Immature natural killer cell (primary cell): Measurements from ENCODE around the gene RPLP2. TPM values are rescaled to one million over a fixed set of nuclear protein-coding genes. Genes with fewer than 3 reads are reported as not detected.

ENCODE experiments used
- DNase-seq, 3 donors: peaks; one replicate each; pipeline ENCODE4 v3.0.0; 2022; ENCODE audit warnings: mixed read lengths in 1 of 3
- H3K27ac Mint-ChIP-seq, 6 donors: one replicate each; pipeline ENCODE4 v1.8.0; 2020; ENCODE audit warnings: mixed read lengths in 6 of 6, mild to moderate bottlenecking in 5 of 6, inconsistent platforms in 4 of 6, moderate library complexity in 3 of 6
- H3K27me3 Mint-ChIP-seq, 3 donors: one replicate each; pipeline ENCODE4 v1.8.0; 2020 to 2021; ENCODE audit warnings: low read depth in 3 of 3, mild to moderate bottlenecking in 3 of 3, mixed read lengths in 3 of 3, moderate library complexity in 3 of 3, inconsistent platforms in 1 of 3
- H3K36me3 Mint-ChIP-seq, 3 donors: one replicate each; pipeline ENCODE4 v1.8.0; 2020; ENCODE audit warnings: mixed read lengths in 3 of 3, inconsistent platforms in 2 of 3, mild to moderate bottlenecking in 2 of 3
- H3K4me1 Mint-ChIP-seq, 2 donors: one replicate each; pipeline ENCODE4 v1.8.0; 2020; ENCODE audit warnings: inconsistent platforms in 2 of 2, mild to moderate bottlenecking in 2 of 2, mixed read lengths in 2 of 2, moderate library complexity in 1 of 2
- H3K4me3 Mint-ChIP-seq, 5 donors: one replicate each; pipeline ENCODE4 v1.8.0; 2020; ENCODE audit warnings: mild to moderate bottlenecking in 5 of 5, mixed read lengths in 5 of 5, inconsistent platforms in 3 of 5, moderate library complexity in 3 of 5
- H3K9me3 Mint-ChIP-seq, 6 donors: one replicate each; pipeline ENCODE4 v1.8.0; 2020; ENCODE audit warnings: mild to moderate bottlenecking in 6 of 6, mixed read lengths in 6 of 6, inconsistent platforms in 4 of 6, moderate library complexity in 3 of 6
- polyA plus RNA-seq, 3 donors: library from polyadenylated mRNA; unstranded; fragments of 300-500 nt; fragmentation: Illumina TruSeq; gene quantifications; one replicate each; pipeline ENCODE4 v1.2.3, GENCODE V29; 2021

RPLP2 gene
- polyA plus RNA-seq, 3 donors from 2014 or later, result 640 to 2,076 (median 1,474) TPM

- peaks cover 0 to 5% (median 4%) of the 10 kb centered on the region in 3 donors for H3K36me3 Mint-ChIP-seq
- peaks cover 10 to 18% (median 16%) of the 10 kb centered on the region in 3 donors for H3K27me3 Mint-ChIP-seq
- H3K9me3 Mint-ChIP-seq, result no peaks in the 10 kb centered on the region
- no peak for DNase-seq
- H3K4me1 Mint-ChIP-seq, result peaks cover 0 to 35% of the 10 kb centered on the region in 2 donors
- H3K4me3 Mint-ChIP-seq, result no peak overlapping the region
- H3K27ac Mint-ChIP-seq, result peak overlapping the region in 1 of 6 donors; percentile 45
Observed at GRCh38 chr11:823441-824291, 13.9 kb downstream of the RPLP2 start.

GRCh38 chr11:824292-824880 lies 14.6 kb downstream of the RPLP2 start:
- no peak for DNase-seq
- H3K4me1 Mint-ChIP-seq, result peaks cover 0 to 38% of the 10 kb centered on the region in 2 donors
- peaks cover 10 to 18% (median 16%) of the 10 kb centered on the region in 3 donors for H3K27me3 Mint-ChIP-seq
- no peak overlapping the region for H3K4me3 Mint-ChIP-seq
- H3K36me3 Mint-ChIP-seq, result peaks cover 0 to 5% (median 4%) of the 10 kb centered on the region in 3 donors
- H3K27ac Mint-ChIP-seq, result no peak overlapping the region
- no peaks in the 10 kb centered on the region for H3K9me3 Mint-ChIP-seq

GRCh38 chr11:824942-825341 lies 15.2 kb downstream of the RPLP2 start:
- peaks cover 9 to 18% (median 11%) of the 10 kb centered on the region in 3 donors for H3K27me3 Mint-ChIP-seq
- peak overlapping the region in 1 of 5 donors; percentile 16 for H3K4me3 Mint-ChIP-seq
- H3K36me3 Mint-ChIP-seq, result peaks cover 0 to 5% (median 4%) of the 10 kb centered on the region in 3 donors
- H3K4me1 Mint-ChIP-seq, result peaks cover 0 to 40% of the 10 kb centered on the region in 2 donors
- no peak for DNase-seq
- H3K9me3 Mint-ChIP-seq, result no peaks in the 10 kb centered on the region
- H3K27ac Mint-ChIP-seq, result no peak overlapping the region

GRCh38 chr11:825366-826226 lies 15.8 kb downstream of the RPLP2 start:
- Mint-ChIP-seq H3K36me3 (peaks cover 0 to 5% (median 4%) of the 10 kb centered on the region in 3 donors), H3K27ac (no peak overlapping the region), H3K9me3 (no peaks in the 10 kb centered on the region), H3K27me3 (peaks cover 8 to 18% (median 9%) of the 10 kb centered on the region in 3 donors), H3K4me1 (peaks cover 0 to 35% of the 10 kb centered on the region in 2 donors), H3K4me3 (no peak overlapping the region)
- no peak for DNase-seq

- peaks cover 0 to 29% of the 10 kb centered on the region in 2 donors for H3K4me1 Mint-ChIP-seq
- H3K9me3 Mint-ChIP-seq, result no peaks in the 10 kb centered on the region
- no peak overlapping the region for H3K27ac Mint-ChIP-seq
- peaks cover 5 to 18% (median 8%) of the 10 kb centered on the region in 3 donors for H3K27me3 Mint-ChIP-seq
- peaks cover 0 to 5% (median 4%) of the 10 kb centered on the region in 3 donors for H3K36me3 Mint-ChIP-seq
- H3K4me3 Mint-ChIP-seq, result peak overlapping the region; percentile 72 to 79 (median 75)
- DNase-seq, result no peak
Observed at GRCh38 chr11:826227-826621, 16.5 kb downstream of the RPLP2 start.

GRCh38 chr11:826836-827145 lies 17.0 kb downstream of the RPLP2 start:
- Mint-ChIP-seq H3K4me1 (peaks cover 0 to 25% of the 10 kb centered on the region in 2 donors), H3K27ac (no peak overlapping the region), H3K9me3 (no peaks in the 10 kb centered on the region), H3K4me3 (peak overlapping the region; percentile 72 to 79 (median 75)), H3K27me3 (peaks cover 5 to 18% (median 8%) of the 10 kb centered on the region in 3 donors), H3K36me3 (peaks cover 0 to 5% (median 4%) of the 10 kb centered on the region in 3 donors)
- no peak for DNase-seq

GRCh38 chr11:827146-827896 lies 17.6 kb downstream of the RPLP2 start:
- Mint-ChIP-seq H3K9me3 (no peaks in the 10 kb centered on the region), H3K4me1 (peaks cover 0 to 22% of the 10 kb centered on the region in 2 donors)
- DNase-seq, result no peak

GRCh38 chr11:827897-828192 lies 18.1 kb downstream of the RPLP2 start, which contains the start of gene CRACR2B:
TSS of gene CRACR2B (plus strand) at chr11:827919. CDS start at chr11:828608, 689 bp downstream.
- Mint-ChIP-seq H3K4me1 (peaks cover 0 to 22% of the 10 kb centered on the region in 2 donors), H3K36me3 (peaks cover 0 to 5% (median 4%) of the 10 kb centered on the region in 3 donors), H3K27me3 (peaks cover 5 to 18% (median 8%) of the 10 kb centered on the region in 3 donors), H3K9me3 (no peaks in the 10 kb centered on the region), H3K4me3 (peak within 1 kb of the TSS; percentile 72 to 87 (median 79)), H3K27ac (peak within 1 kb of the TSS in 1 of 6 donors; percentile 80)
- no peak for DNase-seq

More at GRCh38 chr11:827146-827896, 17.6 kb downstream of the RPLP2 start:
- Mint-ChIP-seq H3K27ac (peak overlapping the region in 1 of 6 donors; percentile 80), H3K27me3 (peaks cover 5 to 18% (median 8%) of the 10 kb centered on the region in 3 donors), H3K36me3 (peaks cover 0 to 5% (median 4%) of the 10 kb centered on the region in 3 donors), H3K4me3 (peak overlapping the region; percentile 68 to 87 (median 78))

GRCh38 chr11:828506-829175 lies 18.9 kb downstream of the RPLP2 start:
- DNase-seq, result no peak
- H3K4me3 Mint-ChIP-seq, result peak overlapping the region in 4 of 5 donors; percentile 40 to 87 (median 74)
- no peaks in the 10 kb centered on the region for H3K9me3 Mint-ChIP-seq
- H3K4me1 Mint-ChIP-seq, result peaks cover 0 to 24% of the 10 kb centered on the region in 2 donors
- H3K27ac Mint-ChIP-seq, result no peak overlapping the region
- peaks cover 0 to 5% (median 4%) of the 10 kb centered on the region in 3 donors for H3K36me3 Mint-ChIP-seq
- H3K27me3 Mint-ChIP-seq, result peaks cover 5 to 18% (median 8%) of the 10 kb centered on the region in 3 donors

- H3K4me3 Mint-ChIP-seq, result peak overlapping the region in 4 of 5 donors; percentile 25 to 57 (median 40)
- no peaks in the 10 kb centered on the region for H3K9me3 Mint-ChIP-seq
- DNase-seq, result no peak
- peaks cover 7 to 20% (median 8%) of the 10 kb centered on the region in 3 donors for H3K27me3 Mint-ChIP-seq
- peaks cover 0 to 5% (median 4%) of the 10 kb centered on the region in 3 donors for H3K36me3 Mint-ChIP-seq
- H3K4me1 Mint-ChIP-seq, result peaks cover 0 to 31% of the 10 kb centered on the region in 2 donors
- no peak overlapping the region for H3K27ac Mint-ChIP-seq
Observed at GRCh38 chr11:829176-829846, 19.5 kb downstream of the RPLP2 start.

- H3K27ac Mint-ChIP-seq, result no peak overlapping the region
- DNase-seq, result no peak
- H3K4me1 Mint-ChIP-seq, result peaks cover 0 to 31% of the 10 kb centered on the region in 2 donors
Observed at GRCh38 chr11:829847-830294, 20.1 kb downstream of the RPLP2 start.

More at GRCh38 chr11:829847-830294, 20.1 kb downstream of the RPLP2 start:
- peak overlapping the region; percentile 35 to 61 (median 60) for H3K4me3 Mint-ChIP-seq
- peaks cover 0 to 5% (median 4%) of the 10 kb centered on the region in 3 donors for H3K36me3 Mint-ChIP-seq
- H3K27me3 Mint-ChIP-seq, result peaks cover 7 to 20% (median 8%) of the 10 kb centered on the region in 3 donors
- no peaks in the 10 kb centered on the region for H3K9me3 Mint-ChIP-seq
